ENCODE results near the gene NT5M. TPM values are rescaled to one million over a fixed set of nuclear protein-coding genes. Genes with fewer than 3 reads are reported as not detected.

The NT5M gene
- total and polyA plus RNA-seq, 9 of the 15 experiments (the other 6 are each of a cell fraction or from before 2014, with no cell fraction given) = 0.24 to 10.1 (median 3.4) TPM

- in situ Hi-C loops (cut with MboI) (no loop called here), intact Hi-C loops (cut with micrococcal nuclease) (loop anchor here (10.0 kb wide), 1 partner anchor 170 kb away; no protein-coding TSS in a partner anchor)
- no peaks in the 10 kb centered on the region for H3K27me3 ChIP-seq (ENCODE audit: control insufficient read depth in 2 of 2, insufficient read depth in 2 of 2, low read length in 2 of 2)
- no peak overlapping the region for H3K4me2 ChIP-seq (ENCODE audit: insufficient read depth, low read length)
- H3K4me3 ChIP-seq = no peak overlapping the region
- FAIRE-seq (no peak), ATAC-seq (no peak), DNase-seq (ENCODE audit: extremely low read depth in 1 of 4, low spot score in 3 of 4) (no peak)
- H3K4me1 ChIP-seq (replicated peaks in 1 of 2; ENCODE audit: control insufficient read depth in 2 of 2, insufficient read depth in 2 of 2, low read length in 2 of 2) = peaks cover 0 to 2% of the 10 kb centered on the region in 2 experiments; a peak in 1 of 5 replicates
- peaks cover 13% of the 10 kb centered on the region; the same call in 1 of the 3 replicates for H3K36me3 ChIP-seq (ENCODE audit: control insufficient read depth, insufficient read depth, low read length)
- H3K27ac ChIP-seq (ENCODE audit: extremely low read depth, low read depth, low read length) = no peak overlapping the region
- CTCF ChIA-PET (ENCODE audit: low intra/inter-chr PET ratio) = no interaction called here
- H3K79me2 ChIP-seq (ENCODE audit: control insufficient read depth, insufficient read depth, low read length) = no peaks in the 10 kb centered on the region
- no peak overlapping the region for H2AFZ ChIP-seq (ENCODE audit: low read depth, low read length)
- WGBS (ENCODE audit: insufficient coverage, low coverage, missing lambda C conversion rate) = 65% methylated on average over 5 of the region's 5 CpGs
- no peaks in the 10 kb centered on the region for H3K9me1 ChIP-seq (ENCODE audit: control insufficient read depth, insufficient read depth, low read length)
- H4K20me1 ChIP-seq (replicated peaks; ENCODE audit: control insufficient read depth, insufficient read depth, low read length) = no peaks in the 10 kb centered on the region
- H3K9me3 ChIP-seq (replicated peaks; ENCODE audit: control insufficient read depth, insufficient read depth, low read depth, low read length) = no peaks in the 10 kb centered on the region; the same call in 1 of the 2 replicates
- TF ChIP-seq, protein P1, sequence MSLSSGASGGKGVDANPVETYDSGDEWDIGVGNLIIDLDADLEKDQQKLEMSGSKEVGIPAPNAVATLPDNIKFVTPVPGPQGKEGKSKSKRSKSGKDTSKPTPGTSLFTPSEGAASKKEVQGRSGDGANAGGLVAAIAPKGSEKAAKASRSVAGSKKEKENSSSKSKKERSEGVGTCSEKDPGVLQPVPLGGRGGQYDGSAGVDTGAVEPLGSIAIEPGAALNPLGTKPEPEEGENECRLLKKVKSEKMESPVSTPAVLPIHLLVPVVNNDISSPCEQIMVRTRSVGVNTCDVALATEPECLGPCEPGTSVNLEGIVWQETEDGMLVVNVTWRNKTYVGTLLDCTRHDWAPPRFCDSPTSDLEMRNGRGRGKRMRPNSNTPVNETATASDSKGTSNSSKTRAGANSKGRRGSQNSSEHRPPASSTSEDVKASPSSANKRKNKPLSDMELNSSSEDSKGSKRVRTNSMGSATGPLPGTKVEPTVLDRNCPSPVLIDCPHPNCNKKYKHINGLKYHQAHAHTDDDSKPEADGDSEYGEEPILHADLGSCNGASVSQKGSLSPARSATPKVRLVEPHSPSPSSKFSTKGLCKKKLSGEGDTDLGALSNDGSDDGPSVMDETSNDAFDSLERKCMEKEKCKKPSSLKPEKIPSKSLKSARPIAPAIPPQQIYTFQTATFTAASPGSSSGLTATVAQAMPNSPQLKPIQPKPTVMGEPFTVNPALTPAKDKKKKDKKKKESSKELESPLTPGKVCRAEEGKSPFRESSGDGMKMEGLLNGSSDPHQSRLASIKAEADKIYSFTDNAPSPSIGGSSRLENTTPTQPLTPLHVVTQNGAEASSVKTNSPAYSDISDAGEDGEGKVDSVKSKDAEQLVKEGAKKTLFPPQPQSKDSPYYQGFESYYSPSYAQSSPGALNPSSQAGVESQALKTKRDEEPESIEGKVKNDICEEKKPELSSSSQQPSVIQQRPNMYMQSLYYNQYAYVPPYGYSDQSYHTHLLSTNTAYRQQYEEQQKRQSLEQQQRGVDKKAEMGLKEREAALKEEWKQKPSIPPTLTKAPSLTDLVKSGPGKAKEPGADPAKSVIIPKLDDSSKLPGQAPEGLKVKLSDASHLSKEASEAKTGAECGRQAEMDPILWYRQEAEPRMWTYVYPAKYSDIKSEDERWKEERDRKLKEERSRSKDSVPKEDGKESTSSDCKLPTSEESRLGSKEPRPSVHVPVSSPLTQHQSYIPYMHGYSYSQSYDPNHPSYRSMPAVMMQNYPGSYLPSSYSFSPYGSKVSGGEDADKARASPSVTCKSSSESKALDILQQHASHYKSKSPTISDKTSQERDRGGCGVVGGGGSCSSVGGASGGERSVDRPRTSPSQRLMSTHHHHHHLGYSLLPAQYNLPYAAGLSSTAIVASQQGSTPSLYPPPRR (CRISPR knock-in tag; IDR thresholded peaks at IDR 0.05; ENCODE audit: borderline replicate concordance) = no peak
- 0 out of 2 replicates have a peak, but pooled peaks have one; percentile 7 for TF ChIP-seq SPI1 (IDR thresholded peaks at IDR 0.05; ENCODE audit: borderline replicate concordance, low read depth, low read length)
- no peak overlapping the region for H3K9ac ChIP-seq (ENCODE audit: insufficient read depth in 1 of 2, low read depth in 2 of 2, low read length in 2 of 2)
- POLR2A ChIA-PET = interaction anchor here (1.1 kb wide), 1 partner anchor 11 kb away, joined by 4 read pairs; no protein-coding TSS in a partner anchor
- BruUV-seq (replicated peaks) = no TSS peak
Observed at GRCh38 chr17:17314501-17315071, 11.4 kb downstream of the NT5M start.

Measured in K562 (cell line).